Measurements from ENCODE around the gene FAR2. TPM values are rescaled to one million over a fixed set of nuclear protein-coding genes. Genes with fewer than 3 reads are reported as not detected.

FAR2 gene
- total RNA-seq, 4 donors from 2014 or later, result 8.4 to 16.6 (median 8.8) TPM

DNA sequence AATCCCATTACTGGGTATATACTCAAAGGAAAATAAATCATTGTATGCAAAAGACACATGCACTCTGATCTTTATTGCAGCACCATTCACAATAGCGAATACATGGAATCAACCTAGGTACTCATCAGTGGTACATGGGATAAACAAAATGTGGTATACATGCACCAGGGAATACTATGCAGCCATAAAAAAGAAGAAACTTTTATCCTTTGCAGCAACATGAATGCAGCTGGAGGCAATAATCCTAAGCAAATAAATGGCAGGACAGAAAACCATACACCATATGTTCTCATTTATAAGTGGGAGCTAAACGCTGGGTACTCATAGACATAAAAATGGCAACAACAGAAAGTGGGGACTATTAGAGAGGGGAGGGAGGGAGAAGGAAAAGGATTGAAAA lies 216.0 kb downstream of the FAR2 start:
- DNase-seq (ENCODE audit: low spot score in 2 of 2), result no peak
- whole genome bisulfite sequencing, 2 donors, result 94 to 96% methylated on average over 2 of the region's 2 CpGs
- TF ChIP-seq, protein P1, sequence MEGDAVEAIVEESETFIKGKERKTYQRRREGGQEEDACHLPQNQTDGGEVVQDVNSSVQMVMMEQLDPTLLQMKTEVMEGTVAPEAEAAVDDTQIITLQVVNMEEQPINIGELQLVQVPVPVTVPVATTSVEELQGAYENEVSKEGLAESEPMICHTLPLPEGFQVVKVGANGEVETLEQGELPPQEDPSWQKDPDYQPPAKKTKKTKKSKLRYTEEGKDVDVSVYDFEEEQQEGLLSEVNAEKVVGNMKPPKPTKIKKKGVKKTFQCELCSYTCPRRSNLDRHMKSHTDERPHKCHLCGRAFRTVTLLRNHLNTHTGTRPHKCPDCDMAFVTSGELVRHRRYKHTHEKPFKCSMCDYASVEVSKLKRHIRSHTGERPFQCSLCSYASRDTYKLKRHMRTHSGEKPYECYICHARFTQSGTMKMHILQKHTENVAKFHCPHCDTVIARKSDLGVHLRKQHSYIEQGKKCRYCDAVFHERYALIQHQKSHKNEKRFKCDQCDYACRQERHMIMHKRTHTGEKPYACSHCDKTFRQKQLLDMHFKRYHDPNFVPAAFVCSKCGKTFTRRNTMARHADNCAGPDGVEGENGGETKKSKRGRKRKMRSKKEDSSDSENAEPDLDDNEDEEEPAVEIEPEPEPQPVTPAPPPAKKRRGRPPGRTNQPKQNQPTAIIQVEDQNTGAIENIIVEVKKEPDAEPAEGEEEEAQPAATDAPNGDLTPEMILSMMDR (IDR thresholded peaks at IDR 0.05), result no peak
- TF ChIP-seq POLR2A (IDR thresholded peaks at IDR 0.05) (no peak), EP300 (IDR thresholded peaks at IDR 0.05) (no peak)
- H3K27me3 ChIP-seq, result no peaks in the 10 kb centered on the region
- peaks cover 0 to 6% (median 0%) of the 10 kb centered on the region in 4 donors for H3K4me1 ChIP-seq
- H3K36me3 ChIP-seq, result peaks cover 0 to 56% (median 4%) of the 10 kb centered on the region in 3 donors
- H3K4me3 ChIP-seq, result no peak overlapping the region
- no peak overlapping the region for H3K27ac ChIP-seq
- H3K9me3 ChIP-seq, result no peaks in the 10 kb centered on the region

DNA sequence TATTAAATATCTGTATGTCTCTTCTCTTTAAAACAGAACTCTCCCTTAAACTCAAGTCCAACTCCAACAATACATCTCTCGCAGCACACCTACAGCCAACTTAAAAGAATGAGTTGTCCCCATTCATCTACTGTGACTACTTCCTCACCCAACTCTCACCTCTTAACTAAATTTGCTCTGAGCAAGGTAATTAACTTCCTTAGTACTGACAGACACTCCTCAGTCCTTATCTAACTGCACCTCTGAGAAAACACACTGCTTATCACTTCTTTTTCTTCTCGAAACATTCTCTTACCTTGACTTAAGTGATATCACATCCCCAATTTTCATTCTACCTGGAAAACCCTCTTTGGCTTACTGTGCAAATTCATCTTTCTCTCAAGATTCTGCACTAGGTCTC lies 224.9 kb downstream of the FAR2 start:
- H3K27me3 ChIP-seq, result no peaks in the 10 kb centered on the region
- 92 to 94% methylated on average over 2 of the region's 2 CpGs for WGBS, 2 donors
- H3K36me3 ChIP-seq, result peaks cover 0 to 23% (median 0%) of the 10 kb centered on the region in 3 donors

DNA sequence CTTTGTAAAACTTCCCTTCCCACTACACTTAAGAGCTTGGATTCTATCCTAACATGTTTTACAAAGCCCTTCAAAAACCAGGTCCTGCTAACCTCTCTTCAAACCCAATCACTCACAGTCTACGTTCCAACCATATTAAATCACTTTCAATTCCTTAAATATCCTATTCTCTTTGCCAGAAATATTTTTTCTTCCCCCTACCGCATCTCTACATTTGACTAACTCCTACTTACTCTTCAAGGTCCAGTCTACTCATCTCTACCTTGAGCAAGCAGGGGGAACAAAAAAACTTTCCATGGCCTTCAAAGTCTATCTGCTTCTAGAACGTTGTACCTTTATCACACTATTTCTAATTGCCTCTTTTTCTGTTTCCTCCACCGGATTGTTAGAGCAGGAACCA lies 225.8 kb downstream of the FAR2 start:
- WGBS, 2 donors, result 88 to 89% methylated on average over 4 of the region's 4 CpGs
- DNase-seq (ENCODE audit: low spot score in 2 of 2), result no peak
- no peak for TF ChIP-seq EP300 (IDR thresholded peaks at IDR 0.05)
- TF ChIP-seq, protein P1 (IDR thresholded peaks at IDR 0.05), result no peak
- no peak for TF ChIP-seq POLR2A (IDR thresholded peaks at IDR 0.05)
- no peaks in the 10 kb centered on the region for H3K9me3 ChIP-seq
- H3K4me1 ChIP-seq, result peaks cover 0 to 18% (median 3%) of the 10 kb centered on the region in 4 donors
- peaks cover 0 to 16% (median 0%) of the 10 kb centered on the region in 3 donors for H3K36me3 ChIP-seq
- H3K27ac ChIP-seq, result no peak overlapping the region
- H3K4me3 ChIP-seq, result no peak overlapping the region
- no peaks in the 10 kb centered on the region for H3K27me3 ChIP-seq

More for the DNA sequence above, 224.9 kb downstream of the FAR2 start:
- no peaks in the 10 kb centered on the region for H3K9me3 ChIP-seq
- H3K4me3 ChIP-seq, result no peak overlapping the region
- no peak for TF ChIP-seq POLR2A (IDR thresholded peaks at IDR 0.05)
- TF ChIP-seq, protein P1 (IDR thresholded peaks at IDR 0.05), result no peak
- TF ChIP-seq EP300 (IDR thresholded peaks at IDR 0.05), result no peak
- no peak overlapping the region for H3K27ac ChIP-seq
- DNase-seq (ENCODE audit: low spot score in 2 of 2), result no peak
- H3K4me1 ChIP-seq, result peaks cover 0 to 9% (median 0%) of the 10 kb centered on the region in 4 donors

DNA sequence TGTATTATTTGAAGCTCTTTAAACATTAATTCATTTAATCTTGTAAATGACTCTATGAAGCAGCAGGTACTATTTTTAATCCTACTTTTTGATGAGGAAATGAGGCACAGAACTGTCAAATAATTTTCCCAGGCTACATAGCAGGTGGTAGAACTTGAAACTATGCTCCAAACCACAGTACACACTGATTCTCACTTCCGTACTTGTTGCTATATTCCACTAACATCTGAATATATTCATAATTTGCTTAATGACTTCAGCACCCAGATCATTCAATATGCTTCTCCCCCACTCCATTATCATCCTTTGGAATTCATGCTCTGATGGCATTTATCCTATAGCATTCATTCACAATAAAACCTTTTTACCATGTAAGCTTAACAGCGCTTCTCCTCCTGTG lies 227.0 kb downstream of the FAR2 start:
- 93 to 98% methylated on average over 2 of the region's 2 CpGs for WGBS, 2 donors

More for the DNA sequence above, 227.0 kb downstream of the FAR2 start:
- no peak for DNase-seq (ENCODE audit: low spot score in 2 of 2)
- Histone ChIP-seq H3K4me1 (peaks cover 0 to 21% (median 3%) of the 10 kb centered on the region in 4 donors), H3K27me3 (no peaks in the 10 kb centered on the region), H3K4me3 (no peak overlapping the region), H3K36me3 (peaks cover 0 to 15% (median 0%) of the 10 kb centered on the region in 3 donors), H3K27ac (no peak overlapping the region), H3K9me3 (no peaks in the 10 kb centered on the region)
- TF ChIP-seq, protein P1 (IDR thresholded peaks at IDR 0.05), result no peak
- no peak for TF ChIP-seq EP300 (IDR thresholded peaks at IDR 0.05)

All from tibial nerve (tissue), 4 donors.